NT2/D1 (cell line): Measurements from ENCODE around the gene FANCE.

ENCODE experiments used
- SUZ12 ChIP-seq: IDR thresholded peaks from 2 replicates; pipeline ENCODE4 v1.6.1; 2011; ENCODE audit not compliant: insufficient read length, insufficient read depth; ENCODE audit errors: extremely low read depth
- YY1 ChIP-seq: IDR thresholded peaks from 2 replicates; pipeline ENCODE4 v1.6.1; 2011; ENCODE audit not compliant: insufficient read length, insufficient read depth
- ZNF274 ChIP-seq: IDR thresholded peaks from 2 replicates; pipeline ENCODE4 v1.6.1; 2011; ENCODE audit warnings: mild to moderate bottlenecking, low read depth, low read length

DNA sequence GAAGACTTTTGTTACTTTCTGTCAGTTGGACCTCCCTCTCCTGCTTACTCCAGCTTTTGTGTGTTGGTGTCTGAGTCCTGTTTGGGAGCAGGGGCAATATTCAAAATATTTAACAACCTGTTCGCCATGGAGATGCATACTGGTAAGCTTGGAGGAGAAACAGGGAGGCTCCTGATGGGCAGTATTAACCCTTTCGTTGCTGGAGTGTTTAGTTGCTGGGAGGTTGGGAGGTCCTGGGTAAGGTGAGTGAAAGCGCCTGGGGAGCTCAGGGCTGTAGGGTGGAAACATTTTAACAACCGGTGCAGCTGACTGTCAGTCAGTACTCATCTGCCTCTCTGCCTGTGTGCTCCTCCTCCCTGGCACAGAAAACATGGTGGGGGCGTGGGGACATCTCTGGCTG, 56.4 kb downstream of the FANCE start:
- TF ChIP-seq ZNF274: no peak
- TF ChIP-seq YY1: no peak
- no peak for TF ChIP-seq SUZ12
